GM12891 (cell line): ENCODE measurements around the gene PTK7.

Source experiments
- DNase-seq: peaks from one replicate; pipeline ENCODE4 v3.0.0; 2011; ENCODE audit warnings: low spot score; ENCODE audit not compliant: insufficient read length
- FAIRE-seq: peaks from 2 replicates; lab custom pipeline; 2011; peaks lifted over from hg19 to GRCh38; lab: Jason Lieb, UNC
- PAX5 ChIP-seq: IDR thresholded peaks from 2 replicates; pipeline ENCODE4 v1.6.1; 2011; ENCODE audit warnings: low read length, moderate library complexity, mild to moderate bottlenecking; ENCODE audit not compliant: insufficient read depth, severe bottlenecking
- POLR2A ChIP-seq: IDR thresholded peaks from 2 replicates; pipeline ENCODE4 v1.6.1; 2011; ENCODE audit warnings: low read depth, low read length, control low read depth
- POLR2AphosphoS5 ChIP-seq: IDR thresholded peaks from 2 replicates; pipeline ENCODE4 v1.6.1; 2011; ENCODE audit warnings: low read depth, low read length, control low read depth
- POU2F2 ChIP-seq: IDR thresholded peaks from 2 replicates; pipeline ENCODE4 v1.6.1; 2011; ENCODE audit warnings: low read depth, mild to moderate bottlenecking, control low read depth, low read length, moderate library complexity
- SPI1 ChIP-seq: IDR thresholded peaks from 2 replicates; pipeline ENCODE4 v1.6.1; 2011; ENCODE audit warnings: low read depth, low read length, control low read depth
- TAF1 ChIP-seq: IDR thresholded peaks from 2 replicates; pipeline ENCODE4 v1.6.1; 2011; ENCODE audit warnings: low read depth, low read length, control low read depth

Gene PTK7

GRCh38 chr6:43185391-43185985, 109.4 kb downstream of the PTK7 start:
- DNase-seq (no peak), FAIRE-seq (no peak)
- TF ChIP-seq POU2F2 (no peak), SPI1 (no peak), TAF1 (no peak), PAX5 (no peak), POLR2A (no peak), POLR2AphosphoS5 (no peak)

GRCh38 chr6:43186019-43186418, 109.9 kb downstream of the PTK7 start:
- FAIRE-seq (no peak), DNase-seq (no peak)
- TF ChIP-seq POU2F2 (no peak), TAF1 (no peak), PAX5 (no peak), SPI1 (no peak), POLR2AphosphoS5 (no peak), POLR2A (no peak)

- TF ChIP-seq POLR2A (no peak), PAX5 (no peak), TAF1 (no peak), POU2F2 (no peak), SPI1 (no peak), POLR2AphosphoS5 (no peak)
- FAIRE-seq (no peak), DNase-seq (no peak)
Measured at GRCh38 chr6:43186706-43187105, 110.6 kb downstream of the PTK7 start.

GRCh38 chr6:43187821-43188220, 111.7 kb downstream of the PTK7 start:
- TF ChIP-seq SPI1 (no peak), POLR2AphosphoS5 (no peak), POU2F2 (no peak), PAX5 (no peak), TAF1 (no peak), POLR2A (no peak)
- DNase-seq, result no peak
- no peak for FAIRE-seq

GRCh38 chr6:43188426-43188825, 112.3 kb downstream of the PTK7 start:
- FAIRE-seq (no peak), DNase-seq (no peak)
- no peak for TF ChIP-seq TAF1
- no peak for TF ChIP-seq PAX5
- TF ChIP-seq SPI1, result no peak
- no peak for TF ChIP-seq POLR2A
- no peak for TF ChIP-seq POU2F2
- TF ChIP-seq POLR2AphosphoS5, result no peak

- no peak for TF ChIP-seq TAF1
- no peak for TF ChIP-seq POLR2AphosphoS5
- no peak for DNase-seq
- FAIRE-seq, result no peak
Measured at GRCh38 chr6:43189776-43190304, 113.7 kb downstream of the PTK7 start.

- DNase-seq, result no peak
- no peak for FAIRE-seq
- TF ChIP-seq POU2F2, result no peak
- TF ChIP-seq POLR2A, result no peak
- TF ChIP-seq TAF1, result no peak
- TF ChIP-seq PAX5, result no peak
- no peak for TF ChIP-seq POLR2AphosphoS5
- no peak for TF ChIP-seq SPI1
Measured at GRCh38 chr6:43192911-43193310, 116.8 kb downstream of the PTK7 start.

- DNase-seq (no peak), FAIRE-seq (no peak)
- no peak for TF ChIP-seq TAF1
- no peak for TF ChIP-seq POLR2A
- no peak for TF ChIP-seq PAX5
- TF ChIP-seq POU2F2, result no peak
- TF ChIP-seq SPI1, result no peak
Measured at GRCh38 chr6:43193929-43194328, 117.8 kb downstream of the PTK7 start.

GRCh38 chr6:43196337-43196736, 120.2 kb downstream of the PTK7 start:
- DNase-seq, result no peak
- TF ChIP-seq TAF1 (no peak), POLR2A (no peak), POU2F2 (no peak), SPI1 (no peak), PAX5 (no peak), POLR2AphosphoS5 (no peak)
- FAIRE-seq, result no peak

- FAIRE-seq, result no peak
- TF ChIP-seq TAF1 (no peak), POLR2AphosphoS5 (no peak), POLR2A (no peak), POU2F2 (no peak), PAX5 (no peak), SPI1 (no peak)
- DNase-seq, result no peak
Measured at GRCh38 chr6:43199912-43200311, 123.8 kb downstream of the PTK7 start.
